BLaER1 treated with 17β-estradiol and CSF1 and Interleukin-3, amounts not matched to agents 10 nM and 100 nM (cell line): ENCODE data around the gene ZNF117.
A peak's percentile ranks its signal among the peaks of the same experiment; 100 is the strongest.
"Not testable (repeated sequence)": the region's sequence is repeated elsewhere in the genome, so short reads cannot be mapped to it uniquely, and the experiment has no call there.

Experiments used
- H3K27ac ChIP-seq, 11 experiments: shearing (Covaris generic); formaldehyde crosslinking; 2 replicates each; pipeline ENCODE4 v1.8.1; 2022
- H3K27me3 ChIP-seq, 11 experiments: shearing (Covaris generic); formaldehyde crosslinking; 2 replicates each; pipeline ENCODE4 v1.8.1; 2022
- H3K36me3 ChIP-seq, 11 experiments: shearing (Covaris generic); formaldehyde crosslinking; 2 replicates each; pipeline ENCODE4 v1.8.1; 2022
- H3K4me1 ChIP-seq, 10 experiments: shearing (Covaris generic); formaldehyde crosslinking; 2 replicates each; pipeline ENCODE4 v1.8.1; 2022
- H3K4me2 ChIP-seq, 11 experiments: shearing (Covaris generic); formaldehyde crosslinking; 2 replicates each; pipeline ENCODE4 v1.8.1; 2022
- H3K4me3 ChIP-seq, 10 experiments: shearing (Covaris generic); formaldehyde crosslinking; 2 replicates each; pipeline ENCODE4 v1.8.1; 2022
- H3K9ac ChIP-seq, 11 experiments: shearing (Covaris generic); formaldehyde crosslinking; 2 replicates each; pipeline ENCODE4 v1.8.1; 2022
- H3K9me3 ChIP-seq, 11 experiments: shearing (Covaris generic); formaldehyde crosslinking; replicated peaks in 1 of 11; 2 replicates each; pipeline ENCODE4 v1.8.1; 2022
- H4K20me1 ChIP-seq, 11 experiments: shearing (Covaris generic); formaldehyde crosslinking; 2 replicates each; pipeline ENCODE4 v1.8.1; 2022
- Cebpa-rat ChIP-seq, 11 experiments: shearing (Covaris generic); IDR thresholded peaks; 2 replicates each; pipeline ENCODE4 v1.8.1; 2022

ZNF117 gene

DNA sequence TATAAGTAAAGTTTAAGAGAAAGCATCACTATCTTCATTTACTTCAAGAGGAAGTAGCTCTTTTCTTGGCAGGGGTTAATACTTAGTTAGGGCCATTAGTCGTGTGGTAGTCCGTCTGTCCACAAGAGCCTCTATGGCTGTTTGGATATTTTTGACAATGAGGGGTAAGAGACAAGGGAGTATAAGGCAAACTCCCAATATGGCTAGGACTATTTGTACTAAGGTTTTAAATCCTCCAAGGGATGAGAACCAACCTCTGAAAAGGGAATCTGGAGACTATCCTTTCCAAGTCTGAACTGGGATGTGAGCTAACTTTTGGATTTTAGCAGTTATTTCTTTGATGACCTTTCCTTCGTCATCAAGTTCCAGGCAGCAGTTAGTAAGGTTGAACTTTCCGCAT lies at the start of gene ZNF117:
TSS of gene ZNF117 (minus strand) at position 101 of the 400 bp plus-strand sequence.
- Histone ChIP-seq H3K9ac (no peak within 1 kb of the TSS), H3K36me3 (peaks cover 82 to 99% (median 98%) of the 10 kb centered on the region in 11 experiments), H3K4me3 (peak within 1 kb of the TSS in 6 of 10 experiments; percentile 1 to 22 (median 6); a peak in 6 of 20 replicates), H3K4me2 (no peak within 1 kb of the TSS), H3K9me3 (peaks cover 92 to 99% (median 99%) of the 10 kb centered on the region in 11 experiments), H4K20me1 (no peaks in the 10 kb centered on the region), H3K27me3 (no peaks in the 10 kb centered on the region), H3K27ac (no peak within 1 kb of the TSS), H3K4me1 (peaks cover 0 to 13% (median 7%) of the 10 kb centered on the region in 10 experiments; a peak in 14 of 20 replicates)
- no peak for TF ChIP-seq Cebpa-rat (IDR thresholded peaks at IDR 0.05)

GRCh38 chr7:65038767-65039166 lies 47.9 kb upstream of the ZNF117 start:
- peak overlapping the region; percentile 65 to 90 (median 84); a peak in 21 of 22 replicates for H3K27ac ChIP-seq
- H3K4me1 ChIP-seq = peaks cover 21 to 32% (median 27%) of the 10 kb centered on the region in 10 experiments

GRCh38 chr7:65037740-65038688 lies 47.2 kb upstream of the ZNF117 start:
- H3K4me3 ChIP-seq = peak overlapping the region; percentile 62 to 81 (median 74)

More at GRCh38 chr7:65038767-65039166, 47.9 kb upstream of the ZNF117 start:
- not testable (repeated sequence) for H3K9me3 ChIP-seq, H3K27me3 ChIP-seq
- Histone ChIP-seq H3K4me3 (peak overlapping the region; percentile 62 to 81 (median 74)), H3K4me2 (peak overlapping the region; percentile 74 to 91 (median 81)), H3K9ac (peak overlapping the region; percentile 82 to 90 (median 87)), H3K36me3 (peaks cover 0 to 17% (median 2%) of the 10 kb centered on the region in 11 experiments; a peak in 14 of 22 replicates), H4K20me1 (peaks cover 0 to 33% (median 0%) of the 10 kb centered on the region in 11 experiments; a peak in 8 of 22 replicates)

GRCh38 chr7:65036526-65036925 lies 45.7 kb upstream of the ZNF117 start:
- H3K9me3 ChIP-seq = peaks cover 0 to 20% (median 10%) of the 10 kb centered on the region in 11 experiments; a peak in 17 of 22 replicates
- H3K27me3 ChIP-seq, H3K36me3 ChIP-seq: not testable (repeated sequence)
- H3K9ac ChIP-seq = peak overlapping the region in 6 of 11 experiments; percentile 44 to 71 (median 65); a peak in 12 of 22 replicates
- H3K27ac ChIP-seq = peak overlapping the region in 9 of 11 experiments; percentile 14 to 84 (median 71); a peak in 16 of 22 replicates
- H4K20me1 ChIP-seq = peaks cover 0 to 23% (median 0%) of the 10 kb centered on the region in 11 experiments; a peak in 8 of 22 replicates
- peaks cover 21 to 32% (median 27%) of the 10 kb centered on the region in 10 experiments for H3K4me1 ChIP-seq
- H3K4me2 ChIP-seq = peak overlapping the region; percentile 29 to 87 (median 66); a peak in 21 of 22 replicates
- H3K4me3 ChIP-seq = peak overlapping the region in 2 of 10 experiments; percentile 19 to 31; a peak in 3 of 20 replicates

More at GRCh38 chr7:65037740-65038688, 47.2 kb upstream of the ZNF117 start:
- peaks cover 0 to 33% (median 0%) of the 10 kb centered on the region in 11 experiments; a peak in 8 of 22 replicates for H4K20me1 ChIP-seq
- H3K4me1 ChIP-seq = peaks cover 21 to 32% (median 27%) of the 10 kb centered on the region in 10 experiments
- no peaks in the 10 kb centered on the region for H3K27me3 ChIP-seq
- peaks cover 0 to 13% (median 7%) of the 10 kb centered on the region in 11 experiments; a peak in 17 of 22 replicates for H3K9me3 ChIP-seq
- peaks cover 0 to 13% (median 0%) of the 10 kb centered on the region in 11 experiments; a peak in 3 of 22 replicates for H3K36me3 ChIP-seq
- no peak for TF ChIP-seq Cebpa-rat (IDR thresholded peaks at IDR 0.05)
- peak overlapping the region in 5 of 11 experiments; percentile 28 to 87 (median 67); a peak in 7 of 22 replicates for H3K4me2 ChIP-seq
- H3K9ac ChIP-seq = peak overlapping the region; percentile 82 to 90 (median 87)
- H3K27ac ChIP-seq = peak overlapping the region; percentile 65 to 90 (median 84); a peak in 21 of 22 replicates

- not testable (repeated sequence) for H3K9ac ChIP-seq, H3K4me3 ChIP-seq, H3K27me3 ChIP-seq, H3K36me3 ChIP-seq
- Histone ChIP-seq H3K9me3 (peaks cover 0 to 22% (median 10%) of the 10 kb centered on the region in 11 experiments; a peak in 17 of 22 replicates), H3K4me1 (peaks cover 21 to 32% (median 27%) of the 10 kb centered on the region in 10 experiments), H4K20me1 (peaks cover 0 to 18% (median 0%) of the 10 kb centered on the region in 11 experiments; a peak in 8 of 22 replicates), H3K4me2 (peak overlapping the region in 7 of 11 experiments; percentile 29 to 87 (median 67); a peak in 9 of 22 replicates), H3K27ac (peak overlapping the region in 5 of 11 experiments; percentile 64 to 84 (median 80); a peak in 11 of 22 replicates)
Measured at GRCh38 chr7:65035469-65035868, 44.6 kb upstream of the ZNF117 start.

- H3K27me3 ChIP-seq, H3K36me3 ChIP-seq, H3K27ac ChIP-seq, H4K20me1 ChIP-seq, H3K4me3 ChIP-seq, H3K4me2 ChIP-seq, H3K9ac ChIP-seq: not testable (repeated sequence)
- H3K4me1 ChIP-seq = peaks cover 12 to 22% (median 20%) of the 10 kb centered on the region in 10 experiments
- H3K9me3 ChIP-seq = peaks cover 0 to 22% (median 10%) of the 10 kb centered on the region in 11 experiments; a peak in 17 of 22 replicates
Measured at GRCh38 chr7:65034120-65034782, 43.4 kb upstream of the ZNF117 start.

DNA sequence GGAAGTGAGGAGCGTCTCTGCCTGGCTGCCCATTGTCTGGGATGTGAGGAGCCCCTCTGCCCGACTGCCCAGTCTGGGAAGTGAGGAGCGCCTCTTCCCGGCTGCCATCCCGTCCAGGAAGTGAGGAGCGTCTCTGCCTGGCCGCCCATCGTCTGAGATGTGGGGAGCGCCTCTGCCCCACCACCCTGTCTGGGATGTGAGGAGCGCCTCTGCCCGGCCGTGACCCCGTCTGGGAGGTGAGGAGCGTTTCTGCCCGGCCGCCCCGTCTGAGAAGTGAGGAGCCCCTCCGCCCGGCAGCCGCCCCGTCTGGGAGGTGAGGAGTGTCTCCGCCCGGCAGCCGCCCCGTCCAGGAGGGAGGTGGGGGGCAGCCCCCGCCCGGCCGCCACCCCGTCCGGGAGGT lies 42.6 kb upstream of the ZNF117 start:
- H3K27me3 ChIP-seq, H3K4me2 ChIP-seq, H3K9ac ChIP-seq, H3K27ac ChIP-seq, H4K20me1 ChIP-seq, H3K36me3 ChIP-seq, H3K4me3 ChIP-seq: not testable (repeated sequence)
- Histone ChIP-seq H3K4me1 (peaks cover 11 to 22% (median 19%) of the 10 kb centered on the region in 10 experiments), H3K9me3 (peaks cover 0 to 22% (median 10%) of the 10 kb centered on the region in 11 experiments; a peak in 17 of 22 replicates)

GRCh38 chr7:65025023-65025422 lies 34.2 kb upstream of the ZNF117 start:
- H3K4me3 ChIP-seq, H3K27me3 ChIP-seq, H3K36me3 ChIP-seq, H3K27ac ChIP-seq, H4K20me1 ChIP-seq, H3K9ac ChIP-seq, H3K4me2 ChIP-seq, H3K4me1 ChIP-seq: not testable (repeated sequence)
- peaks cover 0 to 21% (median 12%) of the 10 kb centered on the region in 11 experiments; a peak in 19 of 22 replicates for H3K9me3 ChIP-seq

- H3K4me2 ChIP-seq, H4K20me1 ChIP-seq, H3K4me1 ChIP-seq, H3K27ac ChIP-seq, H3K36me3 ChIP-seq, H3K27me3 ChIP-seq, H3K9ac ChIP-seq, H3K4me3 ChIP-seq: not testable (repeated sequence)
- peaks cover 0 to 21% (median 12%) of the 10 kb centered on the region in 11 experiments; a peak in 19 of 22 replicates for H3K9me3 ChIP-seq
Measured at GRCh38 chr7:65020978-65021377, 30.1 kb upstream of the ZNF117 start.

GRCh38 chr7:65009881-65010280 lies 19.0 kb upstream of the ZNF117 start:
- not testable (repeated sequence) for H3K9ac ChIP-seq, H4K20me1 ChIP-seq, H3K27me3 ChIP-seq, H3K4me3 ChIP-seq, H3K4me2 ChIP-seq, H3K27ac ChIP-seq, H3K36me3 ChIP-seq
- Histone ChIP-seq H3K4me1 (peaks cover 9 to 27% (median 14%) of the 10 kb centered on the region in 10 experiments; a peak in 17 of 20 replicates), H3K9me3 (peaks cover 3 to 16% (median 5%) of the 10 kb centered on the region in 11 experiments; a peak in 18 of 22 replicates)

DNA sequence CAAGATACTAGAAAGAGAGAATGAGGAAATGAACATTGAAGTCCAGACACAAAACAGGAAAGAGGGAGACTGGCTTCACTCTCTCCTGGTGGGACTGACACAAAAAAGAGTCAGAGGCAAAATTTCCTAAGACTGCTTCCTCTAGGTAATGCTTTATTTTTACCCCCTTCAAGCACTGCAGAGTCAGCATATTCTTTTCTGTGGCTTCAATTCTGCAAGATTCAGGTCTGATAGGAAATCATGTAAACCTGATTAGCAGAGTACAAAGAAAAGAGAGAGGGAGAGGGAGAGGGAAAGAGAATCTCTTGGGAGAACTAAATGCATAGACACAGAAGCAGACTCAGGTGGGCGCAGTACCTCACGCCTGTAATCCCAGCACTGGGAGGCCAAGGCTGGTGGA lies 18.6 kb upstream of the ZNF117 start:
- H3K9me3 ChIP-seq = peaks cover 8 to 20% (median 9%) of the 10 kb centered on the region in 11 experiments; a peak in 21 of 22 replicates
- not testable (repeated sequence) for H3K4me2 ChIP-seq, H4K20me1 ChIP-seq, H3K27me3 ChIP-seq, H3K9ac ChIP-seq, H3K27ac ChIP-seq, H3K4me3 ChIP-seq
- H3K36me3 ChIP-seq = peaks cover 7 to 11% (median 9%) of the 10 kb centered on the region in 11 experiments; a peak in 21 of 22 replicates
- H3K4me1 ChIP-seq = peaks cover 11 to 29% (median 18%) of the 10 kb centered on the region in 10 experiments; a peak in 17 of 20 replicates

DNA sequence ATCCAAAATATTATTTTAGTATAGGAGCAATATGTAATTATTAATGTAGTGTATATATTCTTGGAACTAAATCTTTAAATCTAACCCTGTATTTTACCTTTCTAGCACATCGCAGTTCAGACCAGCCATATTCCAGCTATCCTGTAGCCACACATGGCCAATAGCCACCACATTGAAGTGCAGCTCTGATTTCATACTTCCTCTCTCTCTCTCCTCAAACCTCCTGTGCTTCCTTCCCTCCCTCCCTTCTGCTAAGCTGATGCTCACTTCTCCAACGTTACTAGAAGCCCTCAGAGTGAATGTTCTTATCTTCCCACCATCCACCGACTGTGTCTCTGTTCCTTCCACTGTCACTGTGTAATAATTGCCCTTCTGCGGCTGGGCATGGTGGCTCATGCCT lies 16.2 kb upstream of the ZNF117 start:
- H4K20me1 ChIP-seq, H3K27me3 ChIP-seq: not testable (repeated sequence)
- Histone ChIP-seq H3K4me3 (peak overlapping the region; percentile 79 to 98 (median 87); a peak in 17 of 20 replicates), H3K9ac (peak overlapping the region in 10 of 11 experiments; percentile 88 to 98 (median 94); a peak in 16 of 22 replicates), H3K27ac (peak overlapping the region in 10 of 11 experiments; percentile 86 to 98 (median 94); a peak in 21 of 22 replicates), H3K4me1 (peaks cover 11 to 35% (median 22%) of the 10 kb centered on the region in 10 experiments; a peak in 17 of 20 replicates), H3K9me3 (peaks cover 32 to 44% (median 33%) of the 10 kb centered on the region in 11 experiments), H3K4me2 (peak overlapping the region; percentile 21 to 86 (median 44); a peak in 17 of 22 replicates), H3K36me3 (peaks cover 30 to 34% (median 32%) of the 10 kb centered on the region in 11 experiments)
